Ascending aorta (tissue), 2 donors: ENCODE data around the gene NPC1L1. TPM values are rescaled to one million over a fixed set of nuclear protein-coding genes. Genes with fewer than 3 reads are reported as not detected.

Experiments used
- DNase-seq, 2 donors: peaks; one replicate each; pipeline ENCODE4 v3.0.0-alpha.2; 2019; ENCODE audit warnings: low spot score in 2 of 2
- H3K27ac ChIP-seq, 2 donors: fragments of 200-600 bp; sonication (generic); one replicate each; pipeline ENCODE4 v1.5.1; 2016 to 2017; ENCODE audit warnings: mild to moderate bottlenecking in 1 of 2
- H3K27me3 ChIP-seq: fragments of 200-600 bp; sonication (generic); one replicate; pipeline ENCODE4 v1.5.1; 2017
- H3K36me3 ChIP-seq, 2 donors: fragments of 200-600 bp; sonication (generic); one replicate each; pipeline ENCODE4 v1.5.1; 2016
- H3K4me1 ChIP-seq, 2 donors: fragments of 200-600 bp; sonication (generic); one replicate each; pipeline ENCODE4 v1.5.1; 2016 to 2017; ENCODE audit warnings: mild to moderate bottlenecking in 1 of 2
- H3K4me3 ChIP-seq, 2 donors: fragments of 200-600 bp; sonication (generic); one replicate each; pipeline ENCODE4 v1.5.1; 2016 to 2017; ENCODE audit warnings: mild to moderate bottlenecking in 1 of 2
- H3K9me3 ChIP-seq, 2 donors: fragments of 200-600 bp; sonication (generic); one replicate each; pipeline ENCODE4 v1.5.1; 2016
- CTCF ChIP-seq, 3 experiments: fragments of 200-600 bp in 2 of 3; fragments of 450-650 bp in 1 of 3; sonication (generic) in 2 of 3; IDR thresholded peaks; one replicate each; pipeline ENCODE4 v1.5.1; 2016 to 2019; ENCODE audit warnings: antibody characterized with exemption in 3 of 3, mild to moderate bottlenecking in 1 of 3, moderate library complexity in 1 of 3
- intact Hi-C: fragments of 100-400 bp; cut with DNase I; formaldehyde crosslinking; loops from one replicate; pipeline ENCODE4 v1.15.1; 2023
- total RNA-seq: library from RNA; depleted of rRNA; stranded (reverse); fragments of >200 nt; gene quantifications from one replicate; pipeline ENCODE4 v1.1.0, GENCODE V29; 2016

The NPC1L1 gene
- not detected for total RNA-seq

- Histone ChIP-seq H3K36me3 (no peaks in the 10 kb centered on the region), H3K27ac (no peak within 1 kb of the TSS), H3K4me3 (no peak within 1 kb of the TSS), H3K4me1 (no peaks in the 10 kb centered on the region), H3K9me3 (no peaks in the 10 kb centered on the region), H3K27me3 (no peaks in the 10 kb centered on the region)
- no peak for TF ChIP-seq CTCF (IDR thresholded peaks at IDR 0.05)
- intact Hi-C loops: no loop called here
- no peak for DNase-seq
Measured at GRCh38 chr7:44541028-44541869, at the start of gene NPC1L1. TSS of gene NPC1L1 (minus strand) at chr7:44541330. CDS start at chr7:44541259, 71 bp downstream.

GRCh38 chr7:44590910-44591309 lies 49.8 kb upstream of the NPC1L1 start:
- H3K36me3 ChIP-seq: no peaks in the 10 kb centered on the region
- H3K4me1 ChIP-seq: no peaks in the 10 kb centered on the region
- no peak overlapping the region for H3K27ac ChIP-seq
- DNase-seq: no peak
- no peak for TF ChIP-seq CTCF (IDR thresholded peaks at IDR 0.05)
- H3K4me3 ChIP-seq: no peak overlapping the region
- no peaks in the 10 kb centered on the region for H3K27me3 ChIP-seq
- intact Hi-C loops: loop anchor here (2.0 kb wide), 1 partner anchor 330 kb away; no protein-coding TSS in a partner anchor
- H3K9me3 ChIP-seq: no peaks in the 10 kb centered on the region

GRCh38 chr7:44587843-44588711 lies 46.9 kb upstream of the NPC1L1 start:
- no peak for DNase-seq
- Histone ChIP-seq H3K36me3 (no peaks in the 10 kb centered on the region), H3K9me3 (no peaks in the 10 kb centered on the region), H3K27me3 (no peaks in the 10 kb centered on the region), H3K4me1 (peaks cover 0 to 2% of the 10 kb centered on the region in 2 donors), H3K4me3 (no peak overlapping the region), H3K27ac (no peak overlapping the region)
- intact Hi-C loops: loop anchor here (10.0 kb wide), 1 partner anchor 713 kb away; no protein-coding TSS in a partner anchor
- peak; percentile 8 to 49 (median 45) for TF ChIP-seq CTCF (IDR thresholded peaks at IDR 0.05)

- H3K27ac ChIP-seq: peak overlapping the region; percentile 88 to 97
- H3K27me3 ChIP-seq: no peaks in the 10 kb centered on the region
- H3K36me3 ChIP-seq: peaks cover 13 to 22% of the 10 kb centered on the region in 2 donors
- H3K4me3 ChIP-seq: peak overlapping the region; percentile 73 to 96
- intact Hi-C loops: loop anchor here (5.0 to 10.0 kb wide), 3 partner anchors 326 to 709 kb away; no protein-coding TSS in a partner anchor
- DNase-seq: no peak
- no peaks in the 10 kb centered on the region for H3K9me3 ChIP-seq
- H3K4me1 ChIP-seq: peaks cover 6 to 17% of the 10 kb centered on the region in 2 donors
- TF ChIP-seq CTCF (IDR thresholded peaks at IDR 0.05): no peak
Measured at GRCh38 chr7:44583146-44583865, 42.2 kb upstream of the NPC1L1 start.
